ENCODE data around the gene SLC13A2.

Gene SLC13A2

GRCh38 chr17:28470266-28470913 lies 3.1 kb upstream of the SLC13A2 start:
- DNase-seq (ENCODE audit: low read depth, low spot score) = no peak

DNA sequence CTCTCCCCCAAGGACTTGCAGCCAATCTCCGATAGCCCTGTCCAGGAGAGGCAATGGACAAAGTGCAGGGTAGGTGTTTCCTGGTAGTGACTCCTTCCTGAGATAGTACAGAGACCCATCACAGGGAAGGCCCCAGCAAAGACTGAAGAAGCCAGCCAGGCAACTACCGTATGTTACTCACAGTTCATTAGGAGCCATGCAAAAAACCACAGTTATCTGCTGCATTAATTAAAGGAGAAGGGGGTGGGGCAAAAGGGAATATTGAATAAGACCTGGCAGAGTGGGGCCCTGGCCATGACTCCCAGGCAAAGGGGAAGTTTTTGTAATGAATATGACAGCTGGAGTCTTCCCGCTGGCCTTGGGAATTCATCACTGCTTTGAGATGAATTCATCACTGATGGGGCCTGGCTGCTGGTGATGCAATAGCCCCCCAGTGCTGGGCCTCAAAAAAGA lies 2.5 kb upstream of the SLC13A2 start:
- no peak for DNase-seq (ENCODE audit: low read depth, low spot score)

DNA sequence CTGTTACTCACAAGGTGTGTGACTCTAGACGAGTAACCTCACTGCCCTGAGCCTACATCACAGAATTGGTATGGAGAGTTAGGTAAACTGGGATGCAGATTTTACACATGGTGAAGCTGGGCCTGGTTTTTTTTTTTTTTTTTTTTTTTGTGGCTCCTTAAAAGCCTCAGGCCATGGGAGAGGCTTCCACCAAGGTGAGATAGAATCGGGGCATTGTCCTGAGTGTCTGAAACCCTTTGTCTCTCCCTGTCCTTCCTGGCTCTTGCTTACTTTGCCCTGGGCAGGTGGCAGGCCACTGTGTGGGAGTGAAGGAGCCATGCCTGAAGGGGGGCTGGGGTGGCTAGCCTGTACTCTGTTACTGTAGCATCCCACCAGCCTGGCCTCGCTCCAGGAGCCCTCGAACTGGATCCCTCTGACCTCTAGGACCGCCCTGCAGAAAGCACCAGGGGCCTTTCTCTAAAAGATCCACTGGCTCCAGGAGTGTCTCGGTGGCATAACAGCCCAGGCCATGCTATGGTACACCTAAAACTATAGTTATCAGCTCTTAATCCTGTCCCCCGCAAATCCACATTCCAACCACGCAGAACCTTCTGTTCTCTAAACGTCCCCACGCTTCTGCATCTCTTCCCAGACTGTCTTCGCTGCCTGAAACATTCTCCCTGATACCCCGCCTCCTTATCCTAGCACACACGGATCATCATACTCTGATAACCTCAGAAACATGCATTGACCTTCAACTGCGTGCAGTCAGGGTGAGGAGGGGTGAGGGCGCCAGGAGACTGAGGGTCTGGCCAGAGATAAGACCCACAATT lies 1.7 kb upstream of the SLC13A2 start:
- DNase-seq (ENCODE audit: low read depth, low spot score) = no peak

GRCh38 chr17:28472871-28473497 lies 460 bp upstream of the SLC13A2 start:
- DNase-seq (ENCODE audit: low read depth, low spot score) = no peak

- DNase-seq (ENCODE audit: low read depth, low spot score) = no peak
Observed at GRCh38 chr17:28474111-28474531, 677 bp downstream of the SLC13A2 start.

- DNase-seq (ENCODE audit: low read depth, low spot score) = no peak
Observed at GRCh38 chr17:28475151-28475900, 1.9 kb downstream of the SLC13A2 start.

DNA sequence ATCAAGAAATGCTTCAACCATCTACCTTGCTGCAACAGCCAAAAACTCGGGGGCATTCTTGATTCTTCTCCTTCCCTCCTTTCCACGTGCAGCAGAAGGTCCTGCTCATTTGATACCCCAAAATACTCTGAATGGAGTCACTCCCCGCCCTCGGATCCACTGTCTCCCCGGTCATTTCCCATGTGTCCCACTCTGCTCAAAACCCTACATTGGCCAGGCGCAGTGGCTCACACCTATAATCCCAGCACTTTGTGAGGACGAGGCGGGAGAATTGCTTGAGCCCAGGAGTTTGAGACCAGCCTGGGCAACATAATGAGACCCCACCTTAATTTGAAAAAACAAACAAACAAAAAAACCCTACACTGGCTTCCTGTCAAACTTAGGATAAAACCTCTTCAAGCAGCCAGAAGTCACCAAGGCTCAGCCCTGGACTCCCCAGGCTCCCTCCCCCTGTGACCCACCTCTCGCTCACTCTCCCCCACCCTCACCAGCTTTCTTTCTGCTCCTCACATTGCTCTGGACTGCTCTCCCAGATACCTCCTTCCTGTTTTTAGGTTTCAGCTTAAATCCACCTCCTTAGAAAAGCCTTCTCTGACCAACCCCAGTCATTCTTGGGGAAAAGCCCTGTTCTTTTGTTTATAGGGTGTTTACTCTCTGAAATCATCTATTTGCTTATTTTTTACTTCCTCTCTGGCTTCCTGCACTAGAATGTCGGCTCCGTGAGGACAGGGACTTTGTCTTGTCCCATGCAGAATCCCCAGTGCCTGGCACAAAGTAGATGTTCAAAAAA lies 2.8 kb downstream of the SLC13A2 start:
- no peak for DNase-seq (ENCODE audit: low read depth, low spot score)

GRCh38 chr17:28477928-28478327 lies 4.5 kb downstream of the SLC13A2 start:
- no peak for DNase-seq (ENCODE audit: low read depth, low spot score)

DNA sequence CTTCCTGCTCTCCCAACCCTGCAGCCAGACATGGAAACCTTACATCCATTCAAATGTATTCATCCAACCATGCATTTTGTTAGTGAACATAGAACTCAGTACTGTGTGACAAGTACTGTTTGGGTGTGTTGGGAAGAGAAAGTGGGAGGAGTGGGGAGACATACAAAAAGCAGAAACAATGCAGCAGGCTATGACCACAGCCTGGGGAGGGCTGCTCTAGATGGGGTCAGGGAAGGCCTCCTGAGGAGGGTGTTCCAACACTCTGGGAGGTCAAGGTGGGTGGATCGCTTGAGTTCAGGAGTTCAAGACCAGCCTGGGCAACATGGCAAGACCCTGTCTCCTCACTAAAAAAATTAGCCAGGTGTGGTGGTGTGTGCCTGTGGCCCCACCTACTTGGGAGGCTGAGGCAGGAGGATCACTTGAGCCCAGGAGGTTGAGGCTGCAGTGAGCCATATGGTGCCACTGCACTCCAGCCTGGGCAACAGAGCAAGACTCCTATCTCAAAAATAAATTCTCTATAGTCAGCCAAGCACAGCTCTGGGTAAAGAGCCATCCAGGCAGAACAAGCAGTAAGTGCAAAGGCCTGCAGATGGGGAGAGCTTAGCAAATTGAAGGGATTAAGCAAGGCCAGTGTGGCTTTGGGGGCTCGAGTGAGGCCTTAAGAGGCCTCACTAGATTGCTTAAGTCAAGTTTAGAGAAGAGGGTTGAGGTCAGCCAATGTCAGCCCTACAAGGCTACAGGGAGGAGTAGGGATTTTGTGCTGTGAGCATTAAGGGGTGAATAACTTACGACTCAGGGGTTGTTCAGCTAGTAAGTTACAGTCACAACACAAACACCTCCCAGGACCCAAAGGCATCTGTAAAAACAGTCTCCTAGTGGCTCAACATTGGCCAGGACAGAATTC lies 5.5 kb downstream of the SLC13A2 start:
- DNase-seq (ENCODE audit: low read depth, low spot score) = no peak

DNA sequence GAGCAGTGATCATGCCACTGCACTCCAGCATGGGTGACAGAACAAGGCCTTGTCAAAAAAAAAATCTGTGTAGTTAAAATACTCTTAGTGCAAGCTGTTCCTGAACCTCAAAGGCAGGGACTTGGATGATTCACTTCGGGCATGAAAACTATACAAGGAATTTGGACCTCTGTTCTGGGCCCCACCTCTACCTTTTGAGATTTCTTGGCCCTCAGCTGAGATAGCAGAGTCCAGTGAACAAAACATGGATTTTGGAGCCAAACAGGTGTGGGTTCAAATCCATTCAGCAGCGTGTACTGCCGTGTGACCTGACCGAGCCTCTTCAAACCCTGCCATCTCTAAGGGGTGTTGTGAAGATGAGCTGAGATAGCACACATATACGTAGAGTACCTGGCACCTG lies 6.8 kb downstream of the SLC13A2 start:
- no peak for DNase-seq (ENCODE audit: low read depth, low spot score)

- no peak for DNase-seq (ENCODE audit: low read depth, low spot score)
Observed at GRCh38 chr17:28480799-28481571, 7.5 kb downstream of the SLC13A2 start.

DNA sequence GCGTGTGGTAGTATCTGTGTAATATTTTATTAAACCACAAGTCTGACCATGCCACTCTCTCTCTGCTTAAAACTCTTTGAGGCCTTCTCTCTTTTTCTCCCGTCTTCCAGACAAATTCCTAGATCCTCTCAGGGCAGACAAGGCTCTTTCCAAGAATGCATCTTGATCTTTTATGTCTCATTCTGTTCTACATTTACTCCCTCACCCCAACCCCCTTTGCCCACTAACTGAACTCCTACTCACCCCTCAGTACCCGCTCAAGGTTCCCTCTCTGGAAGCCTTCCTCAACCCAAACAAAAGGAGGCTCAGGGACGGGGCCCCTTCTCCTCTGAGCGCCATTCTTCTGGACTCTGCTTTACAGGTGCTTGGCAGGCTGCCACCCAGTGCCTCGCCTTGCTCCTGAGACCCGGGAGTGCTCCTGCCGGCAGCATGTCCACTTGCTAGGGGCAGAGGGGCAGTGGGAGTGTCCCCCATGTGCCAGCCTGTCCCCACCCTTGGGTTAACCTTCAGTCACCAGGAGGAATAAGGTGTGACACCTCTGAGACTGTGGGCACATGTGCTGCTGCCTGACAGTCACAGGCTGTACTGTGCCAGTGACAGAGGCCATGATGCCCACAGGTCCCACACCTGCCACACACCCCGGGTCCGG lies 9.2 kb downstream of the SLC13A2 start:
- DNase-seq (ENCODE audit: low read depth, low spot score) = no peak

GRCh38 chr17:28484296-28484695 lies 10.9 kb downstream of the SLC13A2 start:
- DNase-seq (ENCODE audit: low read depth, low spot score) = no peak

DNA sequence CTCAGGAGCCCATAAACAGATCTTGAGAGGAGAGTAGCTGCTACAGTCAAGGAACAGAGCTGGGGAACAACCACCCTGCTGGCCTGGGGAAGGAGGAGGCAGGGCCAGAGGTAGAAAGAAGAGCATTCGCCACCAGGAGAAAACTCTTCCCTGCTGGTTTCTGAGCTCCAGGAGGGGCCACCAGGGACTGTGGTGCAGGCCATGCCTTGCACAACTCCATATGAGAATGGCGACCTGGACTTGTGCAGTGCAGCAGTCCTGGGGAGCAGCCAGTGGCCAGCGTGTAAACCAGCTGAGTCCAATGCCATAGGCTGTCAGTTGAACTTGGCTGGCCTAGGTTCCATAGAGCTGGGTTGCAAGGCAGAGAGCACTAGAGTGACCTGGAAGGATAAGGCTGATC lies 11.6 kb downstream of the SLC13A2 start:
- no peak for DNase-seq (ENCODE audit: low read depth, low spot score)

GRCh38 chr17:28487881-28488532 lies 14.6 kb downstream of the SLC13A2 start:
- no peak for DNase-seq (ENCODE audit: low read depth, low spot score)

DNA sequence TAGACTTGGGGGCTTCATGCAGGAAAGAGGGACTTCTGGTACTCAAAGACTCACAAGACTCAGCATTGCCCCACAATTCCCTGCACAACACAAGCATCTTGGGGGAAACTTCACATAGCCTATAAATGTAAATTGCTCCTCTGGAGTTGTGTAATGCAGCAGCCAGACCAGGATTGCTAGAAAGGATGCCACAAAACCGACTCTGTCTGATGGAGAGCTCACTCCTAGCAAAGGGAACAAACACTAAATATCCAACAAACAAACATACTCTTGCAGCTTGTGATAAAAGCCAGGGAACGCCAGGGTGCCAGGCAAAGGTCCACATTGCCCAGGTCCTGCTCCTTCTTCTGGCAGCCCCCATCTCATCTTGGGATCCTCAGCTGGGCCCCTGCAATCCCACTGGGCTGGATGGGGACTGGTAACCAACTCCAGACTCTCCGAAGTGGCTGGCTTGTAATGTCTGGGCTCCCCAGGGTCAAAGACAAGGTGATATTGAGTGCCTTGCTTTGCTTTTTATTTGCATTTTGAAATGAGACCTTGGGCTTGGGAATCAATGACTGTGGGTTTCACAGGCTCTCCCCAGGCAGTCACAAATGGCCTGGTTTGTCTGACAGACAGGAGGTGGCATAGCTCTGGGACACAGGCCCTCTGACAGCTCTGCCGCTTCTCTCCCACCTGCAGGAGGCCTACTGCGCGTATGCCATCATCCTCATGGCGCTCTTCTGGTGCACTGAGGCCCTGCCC lies 15.3 kb downstream of the SLC13A2 start:
- no peak for DNase-seq (ENCODE audit: low read depth, low spot score)

DNA sequence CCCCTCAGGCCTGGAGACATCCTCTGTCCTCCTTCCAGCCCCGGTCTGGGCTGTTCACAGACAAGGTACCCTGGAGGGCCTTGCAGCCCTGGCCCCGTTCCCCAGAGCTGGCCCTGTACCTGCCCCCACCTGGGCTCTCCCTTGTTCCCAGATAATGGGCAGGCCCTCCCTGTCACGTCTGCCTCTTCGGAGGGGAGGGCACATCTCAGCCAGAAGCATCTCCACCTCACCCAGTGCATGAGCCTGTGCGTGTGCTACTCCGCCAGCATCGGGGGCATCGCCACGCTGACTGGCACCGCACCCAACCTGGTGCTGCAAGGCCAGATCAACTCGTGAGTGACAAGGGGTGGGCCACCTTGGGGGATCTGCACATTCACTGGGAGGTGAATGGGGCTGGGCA lies 17.8 kb downstream of the SLC13A2 start:
- no peak for DNase-seq (ENCODE audit: low read depth, low spot score)

GRCh38 chr17:28491860-28492259 lies 18.4 kb downstream of the SLC13A2 start:
- DNase-seq (ENCODE audit: low read depth, low spot score) = no peak

Measured in brain pericyte (primary cell).